K562 (cell line): ENCODE results near the gene DBNL. TPM values are rescaled to one million over a fixed set of nuclear protein-coding genes. Genes with fewer than 3 reads are reported as not detected.

Source experiments
- CAMTA2 ChIP-seq: fragments of 250-450 bp; sonication (Bioruptor Pico); conservative IDR thresholded peaks from 2 replicates; pipeline ENCODE4 v1.5.1; 2022
- CBX1 ChIP-seq: sonication (generic); IDR thresholded peaks from 2 replicates; pipeline ENCODE4 v1.6.1; 2016; ENCODE audit warnings: antibody characterized with exemption, low read depth, mild to moderate bottlenecking
- CBX5 ChIP-seq: IDR thresholded peaks from 2 replicates; pipeline ENCODE4 v1.6.1; 2014; ENCODE audit warnings: low read depth, borderline replicate concordance
- MEF2A ChIP-seq: IDR thresholded peaks from 2 replicates; pipeline ENCODE4 v1.6.1; 2011; ENCODE audit warnings: low read depth, mild to moderate bottlenecking, low read length, moderate library complexity; ENCODE audit not compliant: control insufficient read depth
- PHB2 ChIP-seq: fragments of 450-650 bp; IDR thresholded peaks from 2 replicates; pipeline ENCODE4 v1.6.1; 2017; ENCODE audit warnings: low read depth
- RB1 ChIP-seq: fragments of 450-650 bp; IDR thresholded peaks from 2 replicates; pipeline ENCODE4 v1.6.1; 2017; ENCODE audit warnings: low read depth, mild to moderate bottlenecking
- RUNX1 ChIP-seq: sonication (generic); IDR thresholded peaks from 2 replicates; pipeline ENCODE4 v1.6.1; 2016; ENCODE audit warnings: antibody characterized with exemption, low read depth
- SRSF3 ChIP-seq: fragments of 200-400 bp; formaldehyde crosslinking; IDR thresholded peaks from 2 replicates; pipeline ENCODE4 v1.6.1; 2016; ENCODE audit warnings: mild to moderate bottlenecking, low read length, moderate library complexity; ENCODE audit not compliant: insufficient read depth
- XRCC5 ChIP-seq: fragments of 200-400 bp; formaldehyde crosslinking; IDR thresholded peaks from 2 replicates; pipeline ENCODE4 v1.6.1; 2017; ENCODE audit warnings: low read depth, mild to moderate bottlenecking, low read length
- ZBTB7A ChIP-seq: IDR thresholded peaks from 2 replicates; pipeline ENCODE4 v1.6.1; 2011; ENCODE audit warnings: low read depth, mild to moderate bottlenecking, low read length, moderate library complexity, borderline replicate concordance; ENCODE audit not compliant: control insufficient read depth
- ZNF584 ChIP-seq: fragments of 200-800 bp; sonication (Bioruptor generic); IDR thresholded peaks from 2 replicates; pipeline ENCODE4 v1.6.1; 2016; ENCODE audit warnings: low read depth, mild to moderate bottlenecking, missing genetic modification characterization, missing compliant biosample characterization
- polyA plus RNA-seq, 8 experiments: library from polyadenylated mRNA; depleted of rRNA in 4 of 8; stranded (reverse) in 5 of 8; unstranded in 3 of 8; fragments of >200 nt; fragmentation: Nextera tagmentation in 2 of 8; fragmentation: Illumina TruSeq in 1 of 8; extraction: Ambion mirVana in 2 of 8; extraction: Trizol in 1 of 8; gene quantifications; 2 replicates each; pipeline versions ENCODE4 v1.2.1 to v1.2.3, GENCODE V29; 2011 to 2014; ENCODE audit warnings: inconsistent platforms in 1 of 8, missing spikeins in 1 of 8
- total RNA-seq, 7 experiments: library from RNA; depleted of rRNA in 6 of 7; stranded (reverse); fragments of >200 nt in 6 of 7; fragmentation: Illumina TruSeq in 2 of 7; extraction: Trizol in 2 of 7; gene quantifications; 2 replicates each; pipeline versions ENCODE4 v1.2.1 to v1.2.3, GENCODE V29; 2011 to 2021; ENCODE audit warnings: low replicate concordance in 1 of 7
- TF ChIP-seq, protein P1 (sequence below): fragments of 450-650 bp; formaldehyde crosslinking; IDR thresholded peaks from 2 replicates; pipeline ENCODE4 v1.4.0; 2022; ENCODE audit warnings: missing genetic modification characterization
- TF ChIP-seq, protein P2 (sequence below): fragments of 450-650 bp; formaldehyde crosslinking; IDR thresholded peaks from 2 replicates; pipeline ENCODE4 v1.4.0; 2022; ENCODE audit warnings: mild to moderate bottlenecking, moderate library complexity
- TF ChIP-seq, protein P3 (sequence below): fragments of 150-350 bp; IDR thresholded peaks from 2 replicates; pipeline ENCODE4 v1.6.1; 2014; ENCODE audit warnings: low read depth, mild to moderate bottlenecking, low read length, borderline replicate concordance
- TF ChIP-seq, protein P4 (sequence below): fragments of 200-800 bp; sonication (Bioruptor generic); IDR thresholded peaks from 2 replicates; pipeline ENCODE4 v1.6.1; 2017; ENCODE audit warnings: missing genetic modification characterization, missing compliant biosample characterization
- TF ChIP-seq, protein P5 (sequence below): fragments of 250-450 bp; sonication (Bioruptor Pico); IDR thresholded peaks from 2 replicates; pipeline ENCODE4 v1.8.0; 2021; ENCODE audit warnings: mild to moderate bottlenecking, moderate library complexity

DBNL gene
- total and polyA plus RNA-seq, 9 of the 15 experiments (the other 6 are each of a cell fraction or from before 2014, with no cell fraction given) = 1.9 to 65.1 (median 38.9) TPM

DNA sequence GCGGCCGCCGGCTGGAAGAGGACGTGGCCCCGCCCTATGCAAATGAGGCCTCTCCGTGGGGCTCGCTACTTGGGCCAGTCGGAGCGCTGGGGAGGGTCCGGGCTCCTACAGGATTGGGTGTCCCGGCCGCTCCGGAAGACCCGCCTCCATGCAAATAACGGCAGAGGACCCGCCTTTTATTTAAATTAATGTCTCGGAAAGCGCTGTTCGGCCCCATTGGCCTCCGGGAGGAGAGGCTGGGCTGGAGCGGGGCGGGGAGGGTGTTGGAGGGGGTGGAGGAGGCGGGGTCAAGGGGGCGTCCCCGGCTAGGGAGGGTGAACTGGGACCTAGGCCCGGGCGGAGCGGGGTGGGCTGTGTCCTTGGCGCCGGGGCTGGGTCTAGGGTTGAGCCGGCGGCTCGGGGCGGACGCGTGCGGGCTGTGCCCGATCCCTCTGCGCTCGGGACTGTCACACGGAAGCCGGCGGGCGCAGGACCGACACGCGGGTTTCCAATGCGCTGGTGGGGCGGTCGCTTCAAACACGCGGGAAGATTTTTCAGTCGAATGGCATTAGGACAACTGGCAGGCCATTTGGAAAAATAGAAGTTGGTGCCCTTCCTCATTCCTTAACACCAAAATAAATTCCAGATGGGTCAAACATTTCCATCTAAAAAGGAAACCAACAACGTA is 38.2 kb downstream of the DBNL start (continued):
- TF ChIP-seq, protein P1, sequence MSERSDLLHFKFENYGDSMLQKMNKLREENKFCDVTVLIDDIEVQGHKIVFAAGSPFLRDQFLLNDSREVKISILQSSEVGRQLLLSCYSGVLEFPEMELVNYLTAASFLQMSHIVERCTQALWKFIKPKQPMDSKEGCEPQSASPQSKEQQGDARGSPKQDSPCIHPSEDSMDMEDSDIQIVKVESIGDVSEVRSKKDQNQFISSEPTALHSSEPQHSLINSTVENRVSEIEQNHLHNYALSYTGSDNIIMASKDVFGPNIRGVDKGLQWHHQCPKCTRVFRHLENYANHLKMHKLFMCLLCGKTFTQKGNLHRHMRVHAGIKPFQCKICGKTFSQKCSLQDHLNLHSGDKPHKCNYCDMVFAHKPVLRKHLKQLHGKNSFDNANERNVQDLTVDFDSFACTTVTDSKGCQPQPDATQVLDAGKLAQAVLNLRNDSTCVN (CRISPR knock-in tag) = no peak
- no peak for TF ChIP-seq CAMTA2 (CRISPR knock-in tag)
- TF ChIP-seq, protein P2, sequence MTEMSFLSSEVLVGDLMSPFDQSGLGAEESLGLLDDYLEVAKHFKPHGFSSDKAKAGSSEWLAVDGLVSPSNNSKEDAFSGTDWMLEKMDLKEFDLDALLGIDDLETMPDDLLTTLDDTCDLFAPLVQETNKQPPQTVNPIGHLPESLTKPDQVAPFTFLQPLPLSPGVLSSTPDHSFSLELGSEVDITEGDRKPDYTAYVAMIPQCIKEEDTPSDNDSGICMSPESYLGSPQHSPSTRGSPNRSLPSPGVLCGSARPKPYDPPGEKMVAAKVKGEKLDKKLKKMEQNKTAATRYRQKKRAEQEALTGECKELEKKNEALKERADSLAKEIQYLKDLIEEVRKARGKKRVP (CRISPR knock-in tag) = no peak
- no peak for TF ChIP-seq MEF2A
- TF ChIP-seq, protein P3, sequence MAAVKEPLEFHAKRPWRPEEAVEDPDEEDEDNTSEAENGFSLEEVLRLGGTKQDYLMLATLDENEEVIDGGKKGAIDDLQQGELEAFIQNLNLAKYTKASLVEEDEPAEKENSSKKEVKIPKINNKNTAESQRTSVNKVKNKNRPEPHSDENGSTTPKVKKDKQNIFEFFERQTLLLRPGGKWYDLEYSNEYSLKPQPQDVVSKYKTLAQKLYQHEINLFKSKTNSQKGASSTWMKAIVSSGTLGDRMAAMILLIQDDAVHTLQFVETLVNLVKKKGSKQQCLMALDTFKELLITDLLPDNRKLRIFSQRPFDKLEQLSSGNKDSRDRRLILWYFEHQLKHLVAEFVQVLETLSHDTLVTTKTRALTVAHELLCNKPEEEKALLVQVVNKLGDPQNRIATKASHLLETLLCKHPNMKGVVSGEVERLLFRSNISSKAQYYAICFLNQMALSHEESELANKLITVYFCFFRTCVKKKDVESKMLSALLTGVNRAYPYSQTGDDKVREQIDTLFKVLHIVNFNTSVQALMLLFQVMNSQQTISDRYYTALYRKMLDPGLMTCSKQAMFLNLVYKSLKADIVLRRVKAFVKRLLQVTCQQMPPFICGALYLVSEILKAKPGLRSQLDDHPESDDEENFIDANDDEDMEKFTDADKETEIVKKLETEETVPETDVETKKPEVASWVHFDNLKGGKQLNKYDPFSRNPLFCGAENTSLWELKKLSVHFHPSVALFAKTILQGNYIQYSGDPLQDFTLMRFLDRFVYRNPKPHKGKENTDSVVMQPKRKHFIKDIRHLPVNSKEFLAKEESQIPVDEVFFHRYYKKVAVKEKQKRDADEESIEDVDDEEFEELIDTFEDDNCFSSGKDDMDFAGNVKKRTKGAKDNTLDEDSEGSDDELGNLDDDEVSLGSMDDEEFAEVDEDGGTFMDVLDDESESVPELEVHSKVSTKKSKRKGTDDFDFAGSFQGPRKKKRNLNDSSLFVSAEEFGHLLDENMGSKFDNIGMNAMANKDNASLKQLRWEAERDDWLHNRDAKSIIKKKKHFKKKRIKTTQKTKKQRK = peak; percentile 53; the same call in 1 of the 2 replicates
- TF ChIP-seq, protein P4, sequence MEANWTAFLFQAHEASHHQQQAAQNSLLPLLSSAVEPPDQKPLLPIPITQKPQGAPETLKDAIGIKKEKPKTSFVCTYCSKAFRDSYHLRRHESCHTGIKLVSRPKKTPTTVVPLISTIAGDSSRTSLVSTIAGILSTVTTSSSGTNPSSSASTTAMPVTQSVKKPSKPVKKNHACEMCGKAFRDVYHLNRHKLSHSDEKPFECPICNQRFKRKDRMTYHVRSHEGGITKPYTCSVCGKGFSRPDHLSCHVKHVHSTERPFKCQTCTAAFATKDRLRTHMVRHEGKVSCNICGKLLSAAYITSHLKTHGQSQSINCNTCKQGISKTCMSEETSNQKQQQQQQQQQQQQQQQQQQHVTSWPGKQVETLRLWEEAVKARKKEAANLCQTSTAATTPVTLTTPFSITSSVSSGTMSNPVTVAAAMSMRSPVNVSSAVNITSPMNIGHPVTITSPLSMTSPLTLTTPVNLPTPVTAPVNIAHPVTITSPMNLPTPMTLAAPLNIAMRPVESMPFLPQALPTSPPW = peak; percentile 94
- TF ChIP-seq RB1 = peak; percentile 71; the same call in 1 of the 2 replicates
- no peak for TF ChIP-seq CBX5
- no peak for TF ChIP-seq XRCC5
- no peak for TF ChIP-seq CBX1
- no peak for TF ChIP-seq SRSF3
- TF ChIP-seq PHB2 = no peak
- no peak for TF ChIP-seq ZNF584 (CRISPR knock-in tag)
- TF ChIP-seq, protein P5, sequence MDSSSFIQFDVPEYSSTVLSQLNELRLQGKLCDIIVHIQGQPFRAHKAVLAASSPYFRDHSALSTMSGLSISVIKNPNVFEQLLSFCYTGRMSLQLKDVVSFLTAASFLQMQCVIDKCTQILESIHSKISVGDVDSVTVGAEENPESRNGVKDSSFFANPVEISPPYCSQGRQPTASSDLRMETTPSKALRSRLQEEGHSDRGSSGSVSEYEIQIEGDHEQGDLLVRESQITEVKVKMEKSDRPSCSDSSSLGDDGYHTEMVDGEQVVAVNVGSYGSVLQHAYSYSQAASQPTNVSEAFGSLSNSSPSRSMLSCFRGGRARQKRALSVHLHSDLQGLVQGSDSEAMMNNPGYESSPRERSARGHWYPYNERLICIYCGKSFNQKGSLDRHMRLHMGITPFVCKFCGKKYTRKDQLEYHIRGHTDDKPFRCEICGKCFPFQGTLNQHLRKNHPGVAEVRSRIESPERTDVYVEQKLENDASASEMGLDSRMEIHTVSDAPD (CRISPR knock-in tag) = no peak
- peak; percentile 71; the same call in 1 of the 2 replicates for TF ChIP-seq ZBTB7A
- TF ChIP-seq RUNX1 = no peak
